Ascending aorta (tissue), 2 donors: ENCODE measurements around the gene RLN3. TPM values are rescaled to one million over a fixed set of nuclear protein-coding genes. Genes with fewer than 3 reads are reported as not detected.

ENCODE experiments used
- DNase-seq, 2 donors: peaks; one replicate each; pipeline ENCODE4 v3.0.0-alpha.2; 2019; ENCODE audit warnings: low spot score in 2 of 2
- H3K27ac ChIP-seq, 2 donors: fragments of 200-600 bp; sonication (generic); one replicate each; pipeline ENCODE4 v1.5.1; 2016 to 2017; ENCODE audit warnings: mild to moderate bottlenecking in 1 of 2
- H3K27me3 ChIP-seq: fragments of 200-600 bp; sonication (generic); one replicate; pipeline ENCODE4 v1.5.1; 2017
- H3K36me3 ChIP-seq, 2 donors: fragments of 200-600 bp; sonication (generic); one replicate each; pipeline ENCODE4 v1.5.1; 2016
- H3K4me1 ChIP-seq, 2 donors: fragments of 200-600 bp; sonication (generic); one replicate each; pipeline ENCODE4 v1.5.1; 2016 to 2017; ENCODE audit warnings: mild to moderate bottlenecking in 1 of 2
- H3K4me3 ChIP-seq, 2 donors: fragments of 200-600 bp; sonication (generic); one replicate each; pipeline ENCODE4 v1.5.1; 2016 to 2017; ENCODE audit warnings: mild to moderate bottlenecking in 1 of 2
- H3K9me3 ChIP-seq, 2 donors: fragments of 200-600 bp; sonication (generic); one replicate each; pipeline ENCODE4 v1.5.1; 2016
- CTCF ChIP-seq, 3 experiments: fragments of 200-600 bp in 2 of 3; fragments of 450-650 bp in 1 of 3; sonication (generic) in 2 of 3; IDR thresholded peaks; one replicate each; pipeline ENCODE4 v1.5.1; 2016 to 2019; ENCODE audit warnings: antibody characterized with exemption in 3 of 3, mild to moderate bottlenecking in 1 of 3, moderate library complexity in 1 of 3
- intact Hi-C: fragments of 100-400 bp; cut with DNase I; formaldehyde crosslinking; loops from one replicate; pipeline ENCODE4 v1.15.1; 2023
- total RNA-seq: library from RNA; depleted of rRNA; stranded (reverse); fragments of >200 nt; gene quantifications from one replicate; pipeline ENCODE4 v1.1.0, GENCODE V29; 2016

The RLN3 gene
- total RNA-seq, 1 donor from 2014 or later, result not detected

GRCh38 chr19:14059652-14060155 lies 31.8 kb downstream of the RLN3 start:
- Histone ChIP-seq H3K27ac (no peak overlapping the region), H3K36me3 (no peaks in the 10 kb centered on the region), H3K4me3 (no peak overlapping the region), H3K27me3 (no peaks in the 10 kb centered on the region), H3K4me1 (peaks cover 0 to 5% of the 10 kb centered on the region in 2 donors), H3K9me3 (no peaks in the 10 kb centered on the region)
- intact Hi-C loops, result no loop called here
- TF ChIP-seq CTCF (IDR thresholded peaks at IDR 0.05), result no peak
- no peak for DNase-seq

DNA sequence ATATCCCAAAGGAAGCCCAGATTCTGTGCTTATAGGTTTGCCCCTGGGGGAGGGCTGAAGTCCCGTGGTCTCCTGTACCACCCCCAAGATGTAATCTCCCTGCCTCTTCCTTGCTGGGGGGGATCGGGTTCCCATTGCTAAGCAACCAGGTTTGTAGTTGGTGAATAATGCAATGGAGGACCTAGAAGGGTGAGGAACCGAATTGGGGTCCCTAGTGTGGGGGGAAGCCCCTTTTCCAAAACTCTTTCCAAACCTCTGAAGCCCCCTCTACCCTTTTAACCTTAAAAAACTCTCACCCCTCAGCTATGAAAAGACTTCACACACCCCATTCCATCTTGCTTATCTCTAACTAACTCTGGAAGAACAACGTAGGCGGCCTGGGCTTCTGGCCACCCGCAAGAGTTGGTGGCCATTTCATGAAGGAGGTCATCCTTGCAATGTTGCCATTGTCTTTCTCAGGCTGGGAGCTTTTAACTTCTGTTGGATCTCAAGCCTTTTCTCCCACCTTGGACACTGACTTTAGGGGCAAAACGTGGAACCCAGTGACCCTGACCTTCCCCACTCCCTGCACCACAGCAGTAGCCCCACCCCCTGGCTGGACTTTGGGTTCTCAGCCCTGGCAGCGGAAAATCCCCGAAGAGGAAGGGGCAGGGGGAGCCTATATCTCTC lies 33.3 kb downstream of the RLN3 start:
- Histone ChIP-seq H3K4me3 (no peak overlapping the region), H3K27me3 (no peaks in the 10 kb centered on the region), H3K36me3 (no peaks in the 10 kb centered on the region), H3K4me1 (peaks cover 0 to 5% of the 10 kb centered on the region in 2 donors), H3K27ac (no peak overlapping the region), H3K9me3 (no peaks in the 10 kb centered on the region)
- intact Hi-C loops, result no loop called here
- no peak for DNase-seq
- no peak for TF ChIP-seq CTCF (IDR thresholded peaks at IDR 0.05)

- H3K9me3 ChIP-seq, result no peaks in the 10 kb centered on the region
- no peak within 1 kb of the TSS for H3K27ac ChIP-seq
- no peak for DNase-seq
- no peaks in the 10 kb centered on the region for H3K27me3 ChIP-seq
- no peaks in the 10 kb centered on the region for H3K36me3 ChIP-seq
- no peak within 1 kb of the TSS for H3K4me3 ChIP-seq
- TF ChIP-seq CTCF (IDR thresholded peaks at IDR 0.05), result no peak
- intact Hi-C loops, result no loop called here
- peaks cover 0 to 5% of the 10 kb centered on the region in 2 donors for H3K4me1 ChIP-seq
Observed at GRCh38 chr19:14061751-14062557, 34.0 kb downstream of the RLN3 start, which contains the start of gene PALM3. PALM3 (minus strand) TSS chr19:14062076; CDS start chr19:14061980, 96 bp downstream.

DNA sequence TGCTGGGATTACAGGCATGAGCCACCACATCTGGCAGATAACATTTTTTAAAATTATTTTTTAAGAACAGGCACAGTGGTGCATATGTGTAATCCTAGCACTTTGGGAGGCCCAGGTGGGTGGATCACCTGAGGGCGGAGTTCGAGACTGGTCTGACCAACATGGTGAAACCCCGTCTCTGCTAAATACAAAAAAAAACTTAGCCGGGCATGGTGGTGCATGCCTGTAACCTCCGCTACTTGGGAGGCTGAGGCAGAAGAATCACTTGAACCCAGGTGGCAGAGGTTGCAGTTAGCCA lies 34.6 kb downstream of the RLN3 start:
- intact Hi-C loops, result no loop called here
- no peak overlapping the region for H3K27ac ChIP-seq
- no peak for DNase-seq
- TF ChIP-seq CTCF (IDR thresholded peaks at IDR 0.05), result no peak
- no peak overlapping the region for H3K4me3 ChIP-seq
- no peaks in the 10 kb centered on the region for H3K9me3 ChIP-seq
- no peaks in the 10 kb centered on the region for H3K27me3 ChIP-seq
- no peaks in the 10 kb centered on the region for H3K36me3 ChIP-seq
- peaks cover 0 to 5% of the 10 kb centered on the region in 2 donors for H3K4me1 ChIP-seq

GRCh38 chr19:14063105-14063504 lies 35.2 kb downstream of the RLN3 start:
- H3K4me1 ChIP-seq, result no peaks in the 10 kb centered on the region
- H3K27ac ChIP-seq, result no peak overlapping the region
- no peaks in the 10 kb centered on the region for H3K9me3 ChIP-seq
- no peaks in the 10 kb centered on the region for H3K36me3 ChIP-seq
- TF ChIP-seq CTCF (IDR thresholded peaks at IDR 0.05), result no peak
- no peak for DNase-seq
- intact Hi-C loops, result no loop called here
- H3K27me3 ChIP-seq, result no peaks in the 10 kb centered on the region
- no peak overlapping the region for H3K4me3 ChIP-seq
